Osteoblast (primary cell): ENCODE results near the gene IRF4. TPM values are rescaled to one million over a fixed set of nuclear protein-coding genes. Genes with fewer than 3 reads are reported as not detected.

Source experiments
- DNase-seq: peaks from one replicate; pipeline ENCODE4 v3.0.0; 2011; ENCODE audit warnings: low spot score, mixed read lengths; ENCODE audit not compliant: insufficient read length; ENCODE audit errors: missing footprints
- H2AFZ ChIP-seq: 2 replicates; pipeline ENCODE4 v1.6.0; 2011; ENCODE audit warnings: mild to moderate bottlenecking, low read length
- H3K27ac ChIP-seq: 2 replicates; pipeline ENCODE4 v1.5.1; 2011; ENCODE audit warnings: mild to moderate bottlenecking, low read depth, low read length, moderate library complexity
- H3K27me3 ChIP-seq: 2 replicates; pipeline ENCODE4 v1.6.0; 2012; ENCODE audit warnings: mild to moderate bottlenecking, control low read depth, inconsistent platforms, low read length, moderate library complexity; ENCODE audit not compliant: insufficient read depth
- H3K36me3 ChIP-seq: 2 replicates; pipeline ENCODE4 v1.5.1; 2011; ENCODE audit warnings: mild to moderate bottlenecking, low read length, control low read depth, moderate library complexity; ENCODE audit not compliant: insufficient read depth
- H3K4me1 ChIP-seq: 2 replicates; pipeline ENCODE4 v1.5.1; 2011; ENCODE audit warnings: mild to moderate bottlenecking, low read length, control low read depth, moderate library complexity; ENCODE audit not compliant: insufficient read depth
- H3K4me2 ChIP-seq: 2 replicates; pipeline ENCODE4 v1.6.0; 2011; ENCODE audit warnings: mild to moderate bottlenecking, low read length; ENCODE audit not compliant: insufficient read depth
- H3K4me3 ChIP-seq: fragments of 200-600 bp; sonication (generic); 3 replicates; pipeline ENCODE4 v1.5.1; 2012; ENCODE audit warnings: mild to moderate bottlenecking, low read length, inconsistent platforms; ENCODE audit not compliant: insufficient read depth
- H3K79me2 ChIP-seq: 2 replicates; pipeline ENCODE4 v1.6.0; 2012; ENCODE audit warnings: mild to moderate bottlenecking, low read length, control low read depth, inconsistent platforms; ENCODE audit not compliant: insufficient read depth
- H3K9me3 ChIP-seq: 2 replicates; pipeline ENCODE4 v1.5.1; 2011; ENCODE audit warnings: low read depth, low read length, control low read depth
- H4K20me1 ChIP-seq: 2 replicates; pipeline ENCODE4 v1.6.0; 2012; ENCODE audit warnings: mild to moderate bottlenecking, low read length, control low read depth; ENCODE audit not compliant: insufficient read depth
- CTCF ChIP-seq: IDR thresholded peaks from 2 replicates; pipeline ENCODE4 v1.5.1; 2011; ENCODE audit warnings: mild to moderate bottlenecking, low read depth, low read length, moderate library complexity; ENCODE audit errors: extremely low read depth
- total RNA-seq: library from RNA; depleted of rRNA; stranded (reverse); fragments of >200 nt; gene quantifications from 2 replicates; pipeline ENCODE4 v1.2.3, GENCODE V29; 2012

IRF4 gene
- total RNA-seq, 1 donor, result under 0.01 TPM

GRCh38 chr6:429515-430121 is 38.1 kb downstream of the IRF4 start:
- Histone ChIP-seq H3K79me2 (no peaks in the 10 kb centered on the region), H3K27me3 (peaks cover 4% of the 10 kb centered on the region), H4K20me1 (no peaks in the 10 kb centered on the region), H3K4me2 (no peak overlapping the region), H2AFZ (no peak overlapping the region), H3K27ac (no peak overlapping the region), H3K9me3 (no peaks in the 10 kb centered on the region), H3K4me3 (no peak overlapping the region), H3K36me3 (no peaks in the 10 kb centered on the region), H3K4me1 (no peaks in the 10 kb centered on the region)
- DNase-seq, result no peak
- TF ChIP-seq CTCF, result no peak

- DNase-seq, result no peak
- Histone ChIP-seq H2AFZ (no peak overlapping the region), H3K79me2 (no peaks in the 10 kb centered on the region), H3K4me1 (peaks cover under 1% of the 10 kb centered on the region), H3K36me3 (no peaks in the 10 kb centered on the region), H3K4me3 (no peak overlapping the region), H4K20me1 (no peaks in the 10 kb centered on the region), H3K27me3 (peaks cover 4% of the 10 kb centered on the region), H3K27ac (no peak overlapping the region), H3K4me2 (no peak overlapping the region), H3K9me3 (no peaks in the 10 kb centered on the region)
- no peak for TF ChIP-seq CTCF
These were observed 40.0 kb downstream of the IRF4 start for GRCh38 chr6:431504-431903.

- Histone ChIP-seq H3K9me3 (no peaks in the 10 kb centered on the region), H3K4me2 (no peak overlapping the region), H3K79me2 (no peaks in the 10 kb centered on the region), H2AFZ (no peak overlapping the region), H3K4me1 (peaks cover 5% of the 10 kb centered on the region), H3K4me3 (no peak overlapping the region), H3K27ac (no peak overlapping the region), H3K36me3 (no peaks in the 10 kb centered on the region), H3K27me3 (peaks cover 4% of the 10 kb centered on the region), H4K20me1 (no peaks in the 10 kb centered on the region)
- no peak for TF ChIP-seq CTCF
- DNase-seq, result no peak
These were observed 40.4 kb downstream of the IRF4 start for GRCh38 chr6:431986-432385.

GRCh38 chr6:434051-434705 is 42.6 kb downstream of the IRF4 start:
- TF ChIP-seq CTCF, result no peak
- H3K27me3 ChIP-seq, result peaks cover 11% of the 10 kb centered on the region
- peaks cover 5% of the 10 kb centered on the region for H3K4me1 ChIP-seq
- no peak for DNase-seq
- no peaks in the 10 kb centered on the region for H3K79me2 ChIP-seq
- H4K20me1 ChIP-seq, result no peaks in the 10 kb centered on the region
- H3K36me3 ChIP-seq, result no peaks in the 10 kb centered on the region
- H2AFZ ChIP-seq, result no peak overlapping the region
- no peaks in the 10 kb centered on the region for H3K9me3 ChIP-seq
- no peak overlapping the region for H3K27ac ChIP-seq
- no peak overlapping the region for H3K4me2 ChIP-seq
- H3K4me3 ChIP-seq, result no peak overlapping the region
